A673 (cell line): ENCODE data around the gene RAB25. TPM values are rescaled to one million over a fixed set of nuclear protein-coding genes. Genes with fewer than 3 reads are reported as not detected.

ENCODE experiments used
- BruUV-seq: library from RNA; stranded (reverse); fragments of 400-500 nt; replicated peaks from 2 replicates; lab custom pipeline; 2021; lab: Mats Ljungman, UMichigan
- CTCF ChIA-PET: fragments of 300-600 bp; sonication (Branson Sonifier 250); formaldehyde crosslinking; loops from one replicate; lab custom pipeline; 2022; ENCODE audit warnings: antibody characterized with exemption; lab: Charles Lee
- POLR2A ChIA-PET: fragments of 300-600 bp; sonication (Branson Sonifier 250); formaldehyde crosslinking; loops from one replicate; lab custom pipeline; 2022; ENCODE audit warnings: antibody characterized with exemption; ENCODE audit not compliant: low non-redundant PET; lab: Charles Lee
- DNase-seq: peaks from one replicate; pipeline ENCODE4 v3.0.0-alpha.2; 2015; ENCODE audit warnings: low spot score
- H3K27ac ChIP-seq: fragments of 200-600 bp; sonication (generic); 2 replicates; pipeline ENCODE4 v1.5.1; 2016; ENCODE audit warnings: mixed run types, low read depth, mild to moderate bottlenecking, mixed read lengths, antibody characterized with exemption, low read length; ENCODE audit not compliant: poor library complexity, severe bottlenecking
- H3K27me3 ChIP-seq: fragments of 200-600 bp; sonication (generic); replicated peaks from 2 replicates; pipeline ENCODE4 v1.6.1; 2017; ENCODE audit warnings: mixed run types, low read depth, mild to moderate bottlenecking, mixed read lengths, antibody characterized with exemption, low read length; ENCODE audit not compliant: insufficient read depth, poor library complexity
- H3K36me3 ChIP-seq: fragments of 200-600 bp; sonication (generic); 2 replicates; pipeline ENCODE4 v1.6.1; 2016; ENCODE audit warnings: mixed run types, mild to moderate bottlenecking, mixed read lengths, antibody characterized with exemption, low read length; ENCODE audit not compliant: insufficient read depth, poor library complexity, severe bottlenecking
- H3K4me1 ChIP-seq: fragments of 200-600 bp; sonication (generic); 2 replicates; pipeline ENCODE4 v1.6.1; 2017; ENCODE audit warnings: mixed run types, mild to moderate bottlenecking, mixed read lengths, antibody characterized with exemption, low read length; ENCODE audit not compliant: insufficient read depth, poor library complexity, severe bottlenecking
- H3K4me3 ChIP-seq: fragments of 200-600 bp; sonication (generic); 2 replicates; pipeline ENCODE4 v1.5.1; 2016; ENCODE audit warnings: low read depth, mixed run types, mild to moderate bottlenecking, mixed read lengths, low read length; ENCODE audit not compliant: poor library complexity, severe bottlenecking
- H3K9me3 ChIP-seq: fragments of 200-600 bp; sonication (generic); 2 replicates; pipeline ENCODE4 v1.6.1; 2016; ENCODE audit warnings: mixed run types, low read depth, mild to moderate bottlenecking, mixed read lengths, antibody characterized with exemption, low read length; ENCODE audit not compliant: poor library complexity, severe bottlenecking
- CTCF ChIP-seq: fragments of 300-800, 200-600 bp; sonication (generic); conservative IDR thresholded peaks from 2 replicates; pipeline ENCODE4 v1.5.1; 2017; ENCODE audit warnings: low read depth, mild to moderate bottlenecking, antibody characterized with exemption, low read length, moderate library complexity, mixed read lengths
- EZH2 ChIP-seq: fragments of 200-600 bp; sonication (generic); IDR thresholded peaks from 2 replicates; pipeline ENCODE4 v1.6.1; 2017; ENCODE audit warnings: borderline replicate concordance, low read depth, mild to moderate bottlenecking, mixed read lengths, antibody characterized with exemption, low read length; ENCODE audit not compliant: poor library complexity, severe bottlenecking
- intact Hi-C: fragments of 100-400 bp; cut with micrococcal nuclease; formaldehyde crosslinking; loops from one replicate; pipeline ENCODE4 v1.10.0; 2022; ENCODE audit not compliant: unreplicated experiment
- total RNA-seq: library from RNA; stranded (reverse); gene quantifications from 2 replicates; pipeline ENCODE4 v1.2.3, GENCODE V29; 2021

RAB25 gene
- total RNA-seq, 1 experiment from 2014 or later = 0.47 TPM

- intact Hi-C loops = no loop called here
- no peaks in the 10 kb centered on the region for H3K27me3 ChIP-seq
- ChIA-PET POLR2A (no interaction called here), CTCF (interaction anchor here (1.0 kb wide), 1 partner anchor 27 kb away, joined by 3 read pairs; no protein-coding TSS in a partner anchor)
- BruUV-seq = no TSS peak
- H3K4me3 ChIP-seq = no peak overlapping the region
- peak overlapping the region; percentile 97 for H3K27ac ChIP-seq
- TF ChIP-seq CTCF (no peak), EZH2 (no peak)
- H3K4me1 ChIP-seq = peaks cover 58% of the 10 kb centered on the region
- H3K9me3 ChIP-seq = no peaks in the 10 kb centered on the region
- DNase-seq = no peak
- no peaks in the 10 kb centered on the region for H3K36me3 ChIP-seq
Observed at GRCh38 chr1:156102633-156103511, 41.9 kb downstream of the RAB25 start.

GRCh38 chr1:156103521-156103947, 42.6 kb downstream of the RAB25 start:
- ChIA-PET POLR2A (no interaction called here), CTCF (interaction anchor here (1.0 kb wide), 1 partner anchor 26 kb away, joined by 3 read pairs; no protein-coding TSS in a partner anchor)
- TF ChIP-seq CTCF = no peak
- TF ChIP-seq EZH2 = no peak
- H3K9me3 ChIP-seq = no peaks in the 10 kb centered on the region
- H3K27ac ChIP-seq = peak overlapping the region; percentile 97
- no TSS peak for BruUV-seq
- H3K4me1 ChIP-seq = peaks cover 58% of the 10 kb centered on the region
- intact Hi-C loops = no loop called here
- no peaks in the 10 kb centered on the region for H3K36me3 ChIP-seq
- DNase-seq = peak; percentile 57
- H3K27me3 ChIP-seq = no peaks in the 10 kb centered on the region
- no peak overlapping the region for H3K4me3 ChIP-seq

GRCh38 chr1:156104065-156104810, 43.3 kb downstream of the RAB25 start:
- TF ChIP-seq EZH2 = no peak
- no peak for TF ChIP-seq CTCF
- ChIA-PET CTCF (interaction anchor here (0.6 to 1.0 kb wide), 2 partner anchors 26 to 796 kb away, joined by 3 to 4 read pairs; no protein-coding TSS in a partner anchor), POLR2A (interaction anchor here (0.6 kb wide), 1 partner anchor 658 kb away, joined by 9 read pairs; no protein-coding TSS in a partner anchor)
- Histone ChIP-seq H3K9me3 (no peaks in the 10 kb centered on the region), H3K27me3 (no peaks in the 10 kb centered on the region), H3K36me3 (no peaks in the 10 kb centered on the region), H3K27ac (peak overlapping the region; percentile 97), H3K4me1 (peaks cover 58% of the 10 kb centered on the region), H3K4me3 (no peak overlapping the region)
- peak; percentile 73 for DNase-seq
- intact Hi-C loops = no loop called here
- BruUV-seq = no TSS peak
